Measurements from ENCODE around the gene HSD17B1.

DNA sequence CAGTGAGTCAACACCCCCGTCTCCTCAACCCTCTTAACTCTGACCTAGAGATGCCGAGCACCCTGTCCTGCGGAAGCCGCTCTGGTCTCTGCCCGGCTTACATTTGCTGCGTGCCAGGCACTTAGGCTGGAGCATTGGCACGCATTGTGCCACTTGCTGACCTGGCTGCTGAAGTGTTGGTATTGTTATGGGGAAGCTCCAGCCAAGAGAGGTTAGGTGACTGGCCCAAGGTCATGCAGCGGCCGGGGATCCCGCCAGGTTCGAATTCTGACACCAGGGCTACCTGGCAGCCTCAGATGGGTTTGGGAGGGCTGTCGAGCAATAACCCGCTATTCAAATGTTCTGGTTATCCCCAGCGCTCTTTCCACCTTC is 5.0 kb upstream of the HSD17B1 start:
- TF ChIP-seq, protein P1, sequence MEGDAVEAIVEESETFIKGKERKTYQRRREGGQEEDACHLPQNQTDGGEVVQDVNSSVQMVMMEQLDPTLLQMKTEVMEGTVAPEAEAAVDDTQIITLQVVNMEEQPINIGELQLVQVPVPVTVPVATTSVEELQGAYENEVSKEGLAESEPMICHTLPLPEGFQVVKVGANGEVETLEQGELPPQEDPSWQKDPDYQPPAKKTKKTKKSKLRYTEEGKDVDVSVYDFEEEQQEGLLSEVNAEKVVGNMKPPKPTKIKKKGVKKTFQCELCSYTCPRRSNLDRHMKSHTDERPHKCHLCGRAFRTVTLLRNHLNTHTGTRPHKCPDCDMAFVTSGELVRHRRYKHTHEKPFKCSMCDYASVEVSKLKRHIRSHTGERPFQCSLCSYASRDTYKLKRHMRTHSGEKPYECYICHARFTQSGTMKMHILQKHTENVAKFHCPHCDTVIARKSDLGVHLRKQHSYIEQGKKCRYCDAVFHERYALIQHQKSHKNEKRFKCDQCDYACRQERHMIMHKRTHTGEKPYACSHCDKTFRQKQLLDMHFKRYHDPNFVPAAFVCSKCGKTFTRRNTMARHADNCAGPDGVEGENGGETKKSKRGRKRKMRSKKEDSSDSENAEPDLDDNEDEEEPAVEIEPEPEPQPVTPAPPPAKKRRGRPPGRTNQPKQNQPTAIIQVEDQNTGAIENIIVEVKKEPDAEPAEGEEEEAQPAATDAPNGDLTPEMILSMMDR (IDR thresholded peaks at IDR 0.05; ENCODE audit: insufficient read depth, low read length, poor library complexity, severe bottlenecking): no peak
- no peak for TF ChIP-seq EZH2phosphoT487 (conservative IDR thresholded peaks at IDR 0.05; ENCODE audit: low read length)
